MM.1S (cell line): ENCODE data around the gene TULP3.

Experiments
- DNase-seq: peaks from one replicate; pipeline ENCODE4 v3.0.0-alpha.2; 2015
- H2AFZ ChIP-seq: fragments of 300-600 bp; sonication (generic); 2 replicates; pipeline ENCODE4 v1.6.0; 2016; ENCODE audit warnings: antibody characterized with exemption, low read length
- H3F3A ChIP-seq: fragments of 300-600 bp; sonication (generic); 2 replicates; pipeline ENCODE4 v1.6.1; 2016; ENCODE audit warnings: mild to moderate bottlenecking, antibody characterized with exemption, low read length, moderate library complexity, mixed read lengths; ENCODE audit not compliant: insufficient read depth
- H3K27ac ChIP-seq: fragments of 300-600 bp; sonication (generic); 2 replicates; pipeline ENCODE4 v1.5.1; 2016; ENCODE audit warnings: mild to moderate bottlenecking, low read length
- H3K27me3 ChIP-seq: fragments of 300-600 bp; sonication (generic); replicated peaks from 2 replicates; pipeline ENCODE4 v1.6.0; 2016; ENCODE audit warnings: low read length; ENCODE audit not compliant: insufficient read depth
- H3K36me3 ChIP-seq: fragments of 300-600 bp; sonication (generic); replicated peaks from 2 replicates; pipeline ENCODE4 v1.6.1; 2016; ENCODE audit warnings: mild to moderate bottlenecking, low read length, mixed read lengths; ENCODE audit not compliant: insufficient read depth
- H3K4me1 ChIP-seq: fragments of 300-600 bp; sonication (generic); 2 replicates; pipeline ENCODE4 v1.6.1; 2016; ENCODE audit warnings: low read length, mixed read lengths
- H3K4me2 ChIP-seq: fragments of 300-600 bp; sonication (generic); 2 replicates; pipeline ENCODE4 v1.6.0; 2016; ENCODE audit warnings: low read depth, low read length
- H3K4me3 ChIP-seq: fragments of 300-600 bp; sonication (generic); 2 replicates; pipeline ENCODE4 v1.5.1; 2016; ENCODE audit warnings: low read length, mixed read lengths
- H3K79me2 ChIP-seq: fragments of 300-600 bp; sonication (generic); 2 replicates; pipeline ENCODE4 v1.6.1; 2016; ENCODE audit warnings: mixed run types, low read length, mixed read lengths
- H3K9ac ChIP-seq: fragments of 300-600 bp; sonication (generic); 2 replicates; pipeline ENCODE4 v1.6.1; 2016; ENCODE audit warnings: low read length, mixed read lengths
- H3K9me2 ChIP-seq: fragments of 300-600 bp; sonication (generic); replicated peaks from 2 replicates; pipeline ENCODE4 v1.6.1; 2016; ENCODE audit warnings: mild to moderate bottlenecking, low read length, mixed read lengths; ENCODE audit not compliant: insufficient read depth
- H3K9me3 ChIP-seq: fragments of 300-600 bp; sonication (generic); replicated peaks from 2 replicates; pipeline ENCODE4 v1.6.1; 2016; ENCODE audit warnings: mild to moderate bottlenecking, low read length, mixed read lengths; ENCODE audit not compliant: insufficient read depth
- H4K20me1 ChIP-seq: fragments of 300-600 bp; sonication (generic); 2 replicates; pipeline ENCODE4 v1.6.1; 2016; ENCODE audit warnings: mild to moderate bottlenecking, low read length, moderate library complexity, mixed read lengths; ENCODE audit not compliant: insufficient read depth
- CTCF ChIP-seq: fragments of 300-600 bp; sonication (generic); IDR thresholded peaks from 2 replicates; pipeline ENCODE4 v1.5.1; 2016; ENCODE audit warnings: antibody characterized with exemption, low read length, mixed read lengths
- EZH2 ChIP-seq: fragments of 300-600 bp; sonication (generic); optimal IDR thresholded peaks from 2 replicates; pipeline ENCODE3; 2017; ENCODE audit warnings: low read depth, mild to moderate bottlenecking, antibody characterized with exemption, low read length, mixed read lengths
- EZH2phosphoT487 ChIP-seq: fragments of 300-600 bp; sonication (generic); IDR thresholded peaks from 2 replicates; pipeline ENCODE4 v1.6.1; 2018; ENCODE audit warnings: antibody characterized with exemption, low read length

TULP3 gene

GRCh38 chr12:2960390-2960956 is 69.8 kb downstream of the TULP3 start:
- H3K27ac ChIP-seq, result no peak overlapping the region
- H3K79me2 ChIP-seq, result 0 out of 2 replicates have a peak, but pooled peaks cover 4% of the 10 kb centered on the region
- no peaks in the 10 kb centered on the region for H4K20me1 ChIP-seq
- H3F3A ChIP-seq, result no peaks in the 10 kb centered on the region
- no peaks in the 10 kb centered on the region for H3K36me3 ChIP-seq
- H2AFZ ChIP-seq, result no peak overlapping the region; the same call in 1 of the 2 replicates
- no peaks in the 10 kb centered on the region for H3K4me1 ChIP-seq
- no peak for DNase-seq
- H3K9ac ChIP-seq, result no peak overlapping the region
- H3K4me3 ChIP-seq, result peak overlapping the region; percentile 64; the same call in 1 of the 2 replicates
- peaks cover 7% of the 10 kb centered on the region for H3K27me3 ChIP-seq
- peak overlapping the region; percentile 83; the same call in 1 of the 2 replicates for H3K4me2 ChIP-seq
- TF ChIP-seq EZH2 (no peak), EZH2phosphoT487 (no peak), CTCF (no peak)
- no peaks in the 10 kb centered on the region for H3K9me3 ChIP-seq
- H3K9me2 ChIP-seq, result no peaks in the 10 kb centered on the region

GRCh38 chr12:2960996-2961616 is 70.4 kb downstream of the TULP3 start:
- Histone ChIP-seq H4K20me1 (no peaks in the 10 kb centered on the region), H3K27ac (no peak overlapping the region), H3K9ac (no peak overlapping the region), H3K79me2 (0 out of 2 replicates have a peak, but pooled peaks cover 4% of the 10 kb centered on the region), H3K4me3 (no peak overlapping the region), H2AFZ (no peak overlapping the region), H3K9me3 (no peaks in the 10 kb centered on the region), H3K4me2 (no peak overlapping the region), H3K4me1 (no peaks in the 10 kb centered on the region), H3K9me2 (no peaks in the 10 kb centered on the region), H3K36me3 (no peaks in the 10 kb centered on the region), H3F3A (no peaks in the 10 kb centered on the region), H3K27me3 (peaks cover 7% of the 10 kb centered on the region)
- TF ChIP-seq EZH2phosphoT487 (no peak), EZH2 (no peak), CTCF (no peak)
- no peak for DNase-seq

DNA sequence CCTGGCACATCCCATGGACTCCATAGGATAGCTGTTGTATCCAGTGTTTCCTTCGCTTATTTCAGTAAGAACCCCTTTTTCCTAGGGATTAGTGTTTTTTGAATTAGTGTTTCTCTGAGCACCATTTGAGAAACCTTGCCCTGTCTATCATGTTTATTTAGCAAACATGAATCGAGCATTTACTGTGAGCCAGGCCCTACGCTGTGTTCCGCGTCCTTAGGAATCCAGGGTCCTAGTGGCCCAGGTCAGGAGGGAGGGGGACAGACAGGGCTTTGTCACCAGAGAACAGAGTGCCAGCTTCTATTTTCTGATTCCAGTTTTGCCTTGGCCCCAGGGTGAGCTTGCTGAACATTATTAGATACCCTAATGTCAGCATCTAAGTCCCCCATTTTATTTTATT is 71.0 kb downstream of the TULP3 start:
- Histone ChIP-seq H3K4me3 (no peak overlapping the region), H3K9ac (no peak overlapping the region), H3K27ac (no peak overlapping the region), H2AFZ (no peak overlapping the region), H3K9me3 (no peaks in the 10 kb centered on the region), H3K4me1 (no peaks in the 10 kb centered on the region), H3K79me2 (0 out of 2 replicates have a peak, but pooled peaks cover 4% of the 10 kb centered on the region), H4K20me1 (no peaks in the 10 kb centered on the region), H3K36me3 (no peaks in the 10 kb centered on the region), H3F3A (no peaks in the 10 kb centered on the region), H3K9me2 (no peaks in the 10 kb centered on the region), H3K27me3 (peaks cover 7% of the 10 kb centered on the region), H3K4me2 (no peak overlapping the region)
- DNase-seq, result no peak
- TF ChIP-seq EZH2 (no peak), CTCF (no peak), EZH2phosphoT487 (no peak)
